NB4 (cell line): Measurements from ENCODE around the gene KRT27.

Experiments
- DNase-seq: peaks from one replicate; pipeline ENCODE4 v3.0.0; 2010; ENCODE audit warnings: low read depth
- H3K4me3 ChIP-seq: one replicate; pipeline ENCODE4 v1.5.1; 2011; ENCODE audit warnings: mild to moderate bottlenecking, low read depth, low read length, moderate library complexity
- MYC ChIP-seq: IDR thresholded peaks from 2 replicates; pipeline ENCODE4 v1.6.1; 2011; ENCODE audit warnings: low read depth, low read length
- POLR2A ChIP-seq: IDR thresholded peaks from 2 replicates; pipeline ENCODE4 v1.6.1; 2011; ENCODE audit warnings: mild to moderate bottlenecking; ENCODE audit not compliant: insufficient read length; ENCODE audit errors: extremely low read depth
- TF ChIP-seq, protein P1 (sequence below): IDR thresholded peaks from 2 replicates; pipeline ENCODE4 v1.6.1; 2011; ENCODE audit warnings: low read depth, low read length
- TF ChIP-seq, protein P2 (sequence below): IDR thresholded peaks from one replicate; pipeline ENCODE4 v1.5.1; 2012; ENCODE audit warnings: low read depth, low read length

The KRT27 gene

DNA sequence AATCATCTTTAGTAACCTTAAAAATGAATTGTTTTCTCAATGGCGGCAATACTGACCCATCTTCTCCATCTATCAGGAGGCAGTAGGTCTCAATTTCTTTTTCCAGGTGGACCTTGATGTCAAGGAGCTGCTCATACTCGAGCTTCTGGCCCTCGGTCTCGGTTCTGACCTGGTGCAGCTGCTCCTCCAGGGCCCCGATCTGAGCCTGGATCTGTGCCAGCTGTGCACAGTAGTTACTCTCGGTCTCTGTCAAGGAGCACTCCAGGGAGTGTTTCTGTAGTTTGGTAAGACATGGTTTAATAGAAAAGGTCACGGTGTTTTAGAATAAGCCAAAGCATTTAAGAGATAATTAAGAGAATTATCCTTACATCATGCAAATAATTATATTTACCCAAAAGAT is 4.9 kb downstream of the KRT27 start:
- no peak for DNase-seq
- no peak overlapping the region for H3K4me3 ChIP-seq
- TF ChIP-seq, protein P1, sequence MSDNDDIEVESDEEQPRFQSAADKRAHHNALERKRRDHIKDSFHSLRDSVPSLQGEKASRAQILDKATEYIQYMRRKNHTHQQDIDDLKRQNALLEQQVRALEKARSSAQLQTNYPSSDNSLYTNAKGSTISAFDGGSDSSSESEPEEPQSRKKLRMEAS: no peak
- TF ChIP-seq, protein P2, sequence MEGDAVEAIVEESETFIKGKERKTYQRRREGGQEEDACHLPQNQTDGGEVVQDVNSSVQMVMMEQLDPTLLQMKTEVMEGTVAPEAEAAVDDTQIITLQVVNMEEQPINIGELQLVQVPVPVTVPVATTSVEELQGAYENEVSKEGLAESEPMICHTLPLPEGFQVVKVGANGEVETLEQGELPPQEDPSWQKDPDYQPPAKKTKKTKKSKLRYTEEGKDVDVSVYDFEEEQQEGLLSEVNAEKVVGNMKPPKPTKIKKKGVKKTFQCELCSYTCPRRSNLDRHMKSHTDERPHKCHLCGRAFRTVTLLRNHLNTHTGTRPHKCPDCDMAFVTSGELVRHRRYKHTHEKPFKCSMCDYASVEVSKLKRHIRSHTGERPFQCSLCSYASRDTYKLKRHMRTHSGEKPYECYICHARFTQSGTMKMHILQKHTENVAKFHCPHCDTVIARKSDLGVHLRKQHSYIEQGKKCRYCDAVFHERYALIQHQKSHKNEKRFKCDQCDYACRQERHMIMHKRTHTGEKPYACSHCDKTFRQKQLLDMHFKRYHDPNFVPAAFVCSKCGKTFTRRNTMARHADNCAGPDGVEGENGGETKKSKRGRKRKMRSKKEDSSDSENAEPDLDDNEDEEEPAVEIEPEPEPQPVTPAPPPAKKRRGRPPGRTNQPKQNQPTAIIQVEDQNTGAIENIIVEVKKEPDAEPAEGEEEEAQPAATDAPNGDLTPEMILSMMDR: no peak
- TF ChIP-seq MYC: no peak
- no peak for TF ChIP-seq POLR2A

DNA sequence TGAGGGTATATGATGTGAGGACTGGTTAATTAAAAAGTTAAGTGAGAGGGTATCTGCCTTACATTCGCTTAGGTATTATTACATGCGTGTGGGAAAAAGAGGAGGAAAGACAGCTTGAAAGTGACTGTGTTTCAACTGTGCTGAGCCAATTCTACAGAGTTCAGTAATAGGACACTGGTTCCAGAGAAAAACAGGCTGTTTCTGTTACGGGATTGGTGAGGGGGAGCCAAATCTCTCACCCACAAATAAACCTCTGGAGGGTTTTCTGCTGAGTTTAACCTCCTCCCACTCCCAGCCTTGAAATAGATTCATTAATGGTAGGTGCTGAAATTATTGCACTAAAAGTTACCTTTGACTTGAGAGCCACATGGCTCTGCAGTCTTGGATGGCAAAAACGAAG is 6.4 kb downstream of the KRT27 start:
- no peak for TF ChIP-seq POLR2A
- TF ChIP-seq, protein P2: no peak
- TF ChIP-seq, protein P1: no peak
- TF ChIP-seq MYC: no peak
- DNase-seq: no peak
- no peak overlapping the region for H3K4me3 ChIP-seq

DNA sequence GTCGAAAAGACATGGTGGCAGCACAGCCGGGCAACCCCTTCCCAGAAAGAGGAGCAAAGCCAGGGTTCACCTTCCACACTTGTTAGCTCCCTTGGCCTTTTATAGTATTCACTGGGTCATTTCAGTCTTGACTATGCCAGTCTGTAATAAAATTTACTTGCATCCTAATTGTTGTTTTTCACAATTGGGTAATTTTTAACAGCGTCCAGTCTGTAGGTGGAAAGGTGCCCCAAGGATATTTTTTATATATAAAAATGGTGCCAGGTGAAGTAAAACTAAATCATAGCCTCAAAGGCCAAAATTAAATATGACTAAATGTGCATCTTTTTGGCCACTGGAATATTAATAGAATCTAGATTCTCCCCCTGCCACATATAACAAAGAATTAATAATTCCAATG is 10.2 kb downstream of the KRT27 start, which contains the start of gene KRT26:
TSS of gene KRT26 (minus strand) at position 101 of the 400 bp plus-strand sequence. CDS start at position 13, 88 bp downstream.
- TF ChIP-seq, protein P1: no peak
- TF ChIP-seq POLR2A (no peak), MYC (no peak)
- TF ChIP-seq, protein P2: no peak
- no peak for DNase-seq
- no peak within 1 kb of the TSS for H3K4me3 ChIP-seq

DNA sequence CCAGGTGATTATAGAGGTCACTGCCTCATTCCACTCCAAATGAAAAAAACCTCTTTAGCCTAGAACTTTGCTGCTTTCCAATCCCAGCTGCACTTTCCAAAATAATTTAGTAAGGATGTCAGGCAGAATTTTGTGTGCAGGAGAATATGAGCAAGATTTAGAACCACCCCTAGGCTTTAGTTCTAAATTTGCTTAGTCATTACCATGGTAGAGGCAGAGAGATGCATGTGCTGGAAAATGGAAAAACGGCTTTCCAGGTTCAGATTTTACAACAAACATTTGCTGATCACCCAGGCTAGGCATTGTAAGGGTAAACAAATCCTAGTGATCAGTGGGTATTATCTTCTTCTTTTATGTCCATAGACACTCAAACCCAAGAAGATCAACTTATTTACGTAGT is 16.7 kb downstream of the KRT27 start:
- no peak overlapping the region for H3K4me3 ChIP-seq
- TF ChIP-seq POLR2A (no peak), MYC (no peak)
- TF ChIP-seq, protein P1: no peak
- TF ChIP-seq, protein P2: no peak
- DNase-seq: no peak

DNA sequence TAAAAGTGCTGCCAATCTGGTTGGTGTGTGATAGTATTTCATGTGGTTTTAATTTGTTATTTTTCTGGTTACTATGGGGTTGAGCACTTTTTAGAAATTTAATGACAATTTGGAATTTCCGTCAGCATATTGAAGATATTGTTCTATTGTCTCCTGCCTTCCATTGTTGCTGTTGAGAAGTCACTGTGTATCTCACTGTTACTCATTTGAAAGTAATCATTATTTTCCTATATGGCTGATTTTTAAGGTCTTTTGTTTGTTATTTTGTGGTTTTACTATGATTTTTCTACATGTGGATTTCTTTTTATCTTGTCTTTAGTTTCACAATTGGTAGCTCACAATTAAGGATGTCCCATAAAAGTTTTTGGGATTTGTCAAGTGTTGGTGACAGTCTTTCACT is 18.6 kb downstream of the KRT27 start:
- TF ChIP-seq, protein P2: no peak
- TF ChIP-seq, protein P1: no peak
- TF ChIP-seq POLR2A (no peak), MYC (no peak)
- no peak for DNase-seq

More for the DNA sequence above, 18.6 kb downstream of the KRT27 start:
- H3K4me3 ChIP-seq: no peak overlapping the region
